HCEC 1CT (cell line): ENCODE data around the gene CHADL.

Experiments
- DNase-seq: peaks from one replicate; pipeline ENCODE4 v3.0.0-alpha.2; 2017

The CHADL gene

DNA sequence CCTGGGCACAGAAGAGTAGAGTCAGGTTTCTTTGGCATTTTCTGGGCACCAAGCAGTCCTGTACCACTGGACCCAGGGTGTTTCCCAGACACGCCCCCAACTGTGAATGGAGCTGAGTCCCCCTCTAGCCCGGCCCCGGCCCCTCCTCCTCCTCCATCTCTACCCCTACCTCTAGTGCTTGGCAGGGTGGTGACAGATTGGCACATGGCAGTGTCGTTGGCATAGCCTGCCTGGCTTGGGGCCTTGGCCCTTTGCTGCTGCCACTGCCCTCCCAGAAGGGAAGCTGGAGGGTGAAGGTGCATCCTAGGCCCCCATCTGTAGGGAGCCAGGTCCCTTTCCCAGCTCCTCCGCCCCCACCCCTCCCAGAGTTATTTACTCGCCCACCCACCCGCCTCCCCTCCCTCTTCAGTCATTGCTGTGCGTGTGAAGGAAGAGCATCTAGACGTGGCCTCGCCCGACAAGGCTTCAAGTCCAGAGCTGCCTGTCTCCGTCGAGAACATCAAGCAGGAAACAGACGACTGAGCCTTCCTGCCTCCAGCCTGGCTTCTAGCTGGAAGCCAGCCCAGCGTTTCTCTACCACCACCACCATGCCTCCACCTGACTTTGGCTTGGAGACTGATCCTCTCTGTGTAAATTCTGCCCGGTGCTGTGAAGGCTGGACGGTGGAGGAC, 10.9 kb downstream of the CHADL start:
- no peak for DNase-seq

GRCh38 chr22:41229215-41229614, 11.5 kb downstream of the CHADL start:
- DNase-seq = no peak

- DNase-seq = no peak
Measured at GRCh38 chr22:41226723-41227655, 13.7 kb downstream of the CHADL start.

DNA sequence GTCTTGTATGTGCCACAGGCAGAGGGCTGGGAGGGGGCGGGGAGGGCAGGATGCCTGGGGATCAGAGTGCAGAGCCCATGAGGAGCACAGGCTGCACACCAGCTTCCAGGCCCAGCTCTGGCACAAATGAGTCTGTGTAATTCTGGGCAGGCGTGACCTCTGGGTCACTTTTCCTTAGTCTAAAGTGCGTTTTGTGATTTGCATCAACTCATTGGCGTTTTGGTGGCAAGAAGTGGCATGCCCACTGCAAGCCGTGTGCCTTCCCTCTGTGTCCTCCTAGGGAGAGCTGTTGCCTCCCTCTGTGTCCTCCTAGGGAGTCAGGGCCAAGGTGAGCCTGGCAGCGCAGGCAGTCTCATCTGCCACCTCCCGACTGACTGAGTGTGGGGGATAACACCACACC, 17.2 kb downstream of the CHADL start:
- no peak for DNase-seq

- no peak for DNase-seq
Measured at GRCh38 chr22:41222846-41223507, 17.8 kb downstream of the CHADL start.

DNA sequence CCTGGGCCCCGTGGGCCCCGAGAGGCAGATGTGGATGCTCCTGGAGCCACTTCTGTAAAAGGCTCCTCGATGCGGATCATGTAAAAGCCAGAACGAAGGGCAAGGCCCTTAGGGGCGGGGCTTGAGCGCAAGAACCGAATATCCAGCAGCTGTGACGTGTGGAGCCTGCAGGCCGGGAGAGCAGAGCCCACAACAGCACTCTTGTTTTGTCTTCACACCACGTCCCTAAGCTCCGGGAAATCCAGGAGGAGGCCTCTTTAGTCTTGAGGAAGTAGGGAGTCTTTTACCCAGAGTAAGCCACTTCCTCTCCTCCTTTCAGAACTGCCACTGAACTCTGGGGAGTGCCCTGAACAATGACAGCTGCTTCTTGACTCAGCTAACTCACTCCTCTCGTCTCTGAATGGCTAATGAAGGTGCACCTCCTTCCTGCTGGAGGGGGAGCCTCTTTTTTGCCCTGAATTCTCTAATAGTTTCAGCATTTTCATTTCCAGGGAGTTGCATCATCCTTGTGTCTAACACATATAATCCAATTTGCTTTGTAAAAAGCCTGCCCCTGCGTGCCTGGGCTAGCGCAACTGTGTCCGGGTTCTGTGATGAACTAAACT, 23.1 kb downstream of the CHADL start:
- peak; percentile 72 for DNase-seq

- no peak for DNase-seq
Measured at GRCh38 chr22:41216984-41217383, 23.7 kb downstream of the CHADL start.

DNA sequence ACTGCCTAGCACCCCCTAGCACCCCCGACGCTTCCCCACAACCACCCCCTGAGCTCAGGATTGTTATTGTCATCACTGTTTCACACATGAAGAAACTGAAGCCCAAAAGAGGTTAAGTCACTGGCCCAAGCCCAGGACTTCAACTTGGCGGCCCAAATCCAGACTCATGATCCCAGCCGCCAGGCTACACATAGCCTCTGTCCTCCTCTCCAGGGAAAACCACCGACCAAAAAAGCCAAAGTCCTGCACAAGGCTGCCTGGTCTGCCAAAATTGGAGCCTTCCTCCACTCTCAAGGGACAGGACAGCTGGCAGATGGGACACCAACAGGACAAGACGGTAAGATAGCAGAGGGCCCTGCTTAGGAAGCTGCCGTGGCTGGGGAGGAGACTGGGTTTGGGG, 24.8 kb downstream of the CHADL start:
- DNase-seq = no peak

DNA sequence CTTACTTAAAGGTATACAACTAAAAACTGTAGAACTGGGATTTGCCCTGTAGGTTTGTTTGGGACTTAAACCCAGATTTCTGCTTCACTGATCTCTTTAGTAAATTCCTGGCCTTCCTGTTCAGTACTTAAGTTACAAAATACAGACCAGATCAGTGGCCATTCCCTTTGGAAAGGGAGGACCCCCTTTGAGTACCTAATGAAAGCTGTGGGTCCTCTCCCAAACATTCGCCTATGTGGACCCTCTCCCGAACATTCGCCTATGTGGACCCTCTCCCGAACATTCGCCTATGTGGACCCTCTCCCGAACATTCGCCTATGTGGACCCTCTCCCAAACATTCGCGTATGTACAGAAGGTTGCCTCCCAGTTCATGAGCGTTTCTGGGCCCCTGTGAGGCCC, 25.3 kb downstream of the CHADL start:
- DNase-seq = no peak

DNA sequence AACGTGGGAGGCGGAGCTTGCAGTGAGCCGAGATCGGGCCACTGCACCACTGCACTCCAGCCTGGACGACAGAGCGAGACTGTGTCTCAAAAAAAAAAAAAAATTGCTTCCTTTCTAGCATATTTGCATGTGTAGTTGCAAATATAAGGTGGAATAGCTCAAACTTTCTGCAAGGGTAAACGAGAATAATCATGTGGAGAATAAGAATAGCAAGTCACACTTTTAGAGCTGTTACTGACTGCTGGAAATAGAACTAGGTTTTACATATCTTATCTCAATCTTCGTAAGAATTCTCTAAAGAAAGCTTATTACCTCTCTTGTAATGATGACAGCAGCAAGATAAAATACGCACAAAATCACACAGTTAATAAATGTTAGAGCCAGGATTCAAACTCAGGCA, 34.0 kb downstream of the CHADL start:
- DNase-seq = no peak

DNA sequence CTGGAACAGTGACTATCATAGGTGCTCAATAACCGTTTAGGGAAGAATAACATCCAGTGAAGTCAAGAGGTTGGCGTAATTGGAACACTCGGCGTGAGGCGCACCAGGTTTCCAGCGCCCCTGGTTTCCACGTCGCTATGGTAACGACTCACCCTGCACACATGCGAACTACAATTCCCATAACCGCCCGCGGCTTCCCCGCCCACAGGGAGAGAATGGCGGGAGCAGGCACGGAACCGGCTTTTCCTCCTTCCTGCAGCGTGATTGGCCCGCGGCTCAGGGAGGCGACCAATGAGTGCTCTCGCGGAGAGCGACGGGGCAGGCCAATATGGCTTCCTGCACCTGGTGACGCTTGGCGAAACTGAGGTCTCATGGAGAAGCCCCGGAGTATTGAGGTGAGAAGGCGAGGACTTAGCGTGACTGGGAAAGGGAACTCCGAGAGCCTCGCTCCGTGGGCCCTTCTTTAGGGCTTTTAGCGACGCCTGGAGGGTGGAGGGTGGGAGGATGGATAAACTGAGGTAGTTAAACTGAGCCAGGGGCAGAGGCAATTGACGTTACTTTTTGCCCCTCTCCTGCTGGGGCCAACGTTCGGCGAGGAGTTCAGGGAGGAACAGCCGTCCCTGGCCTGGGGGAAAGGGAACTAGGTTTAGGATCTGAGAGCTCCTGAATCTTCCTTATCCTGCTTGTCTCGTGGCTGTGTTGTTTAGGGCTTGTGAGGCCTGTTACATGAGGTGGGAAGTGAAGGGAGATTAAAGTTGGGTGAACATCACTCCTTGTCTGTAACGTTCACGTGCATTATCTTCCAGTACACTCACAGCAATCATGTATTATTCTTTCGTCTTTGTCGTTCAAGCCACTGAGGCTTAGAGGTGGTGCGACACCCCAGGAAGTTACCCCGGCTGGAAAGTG, 35.5 kb downstream of the CHADL start, which contains the start of gene L3MBTL2:
TSS of gene L3MBTL2 (plus strand) at position 321 of the 909 bp plus-strand sequence. CDS start at position 372, 51 bp downstream.
- DNase-seq = peak; percentile 91

DNA sequence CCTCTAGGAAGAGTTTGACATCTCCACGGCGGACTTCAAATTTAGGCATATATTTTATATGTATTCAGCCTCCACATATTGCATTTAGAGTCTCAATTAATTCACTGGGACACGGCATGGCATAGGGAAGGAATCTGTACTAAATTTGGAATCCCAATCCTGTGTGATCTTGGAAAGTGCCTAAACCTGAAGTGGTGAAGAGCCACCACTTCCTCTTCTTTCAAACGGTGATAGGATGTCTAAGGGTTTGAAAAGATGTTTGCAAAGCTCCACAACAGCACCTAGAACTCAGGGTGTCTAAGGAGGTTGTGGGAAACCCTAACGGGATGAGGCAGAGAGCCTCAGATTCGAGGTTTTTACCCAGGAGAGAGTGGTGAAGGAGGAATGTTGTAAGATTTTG, 36.7 kb downstream of the CHADL start:
- no peak for DNase-seq

- DNase-seq = no peak
Measured at GRCh38 chr22:41203118-41203517, 37.6 kb downstream of the CHADL start.

GRCh38 chr22:41201141-41201540, 39.6 kb downstream of the CHADL start:
- no peak for DNase-seq

DNA sequence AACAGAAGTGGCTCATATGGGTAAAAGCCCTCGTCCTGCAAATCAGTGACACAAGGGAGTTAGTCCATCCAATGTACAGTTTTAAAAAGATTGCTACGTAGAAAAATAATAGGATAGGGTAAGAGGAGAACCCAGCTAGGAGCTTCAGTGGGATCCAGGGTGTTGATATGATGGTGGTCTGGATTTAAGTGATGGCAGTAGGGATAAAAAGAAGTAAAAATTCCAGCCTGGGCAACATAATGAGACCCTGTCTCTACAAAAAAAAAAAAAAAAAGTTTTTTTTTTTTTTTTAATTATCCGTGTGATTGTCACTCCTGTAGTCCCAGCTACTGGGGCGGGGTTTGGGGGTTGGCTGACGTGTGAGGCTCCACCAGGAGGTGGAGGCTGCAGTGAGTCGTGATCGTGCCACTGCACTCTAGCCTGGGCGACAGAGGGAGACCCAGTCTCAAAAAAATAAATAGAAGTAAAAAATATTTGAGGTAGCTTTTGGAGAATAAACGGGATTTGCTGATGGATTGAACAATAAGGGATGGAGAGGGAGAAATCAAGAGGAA, 42.6 kb downstream of the CHADL start:
- DNase-seq = peak; percentile 21

DNA sequence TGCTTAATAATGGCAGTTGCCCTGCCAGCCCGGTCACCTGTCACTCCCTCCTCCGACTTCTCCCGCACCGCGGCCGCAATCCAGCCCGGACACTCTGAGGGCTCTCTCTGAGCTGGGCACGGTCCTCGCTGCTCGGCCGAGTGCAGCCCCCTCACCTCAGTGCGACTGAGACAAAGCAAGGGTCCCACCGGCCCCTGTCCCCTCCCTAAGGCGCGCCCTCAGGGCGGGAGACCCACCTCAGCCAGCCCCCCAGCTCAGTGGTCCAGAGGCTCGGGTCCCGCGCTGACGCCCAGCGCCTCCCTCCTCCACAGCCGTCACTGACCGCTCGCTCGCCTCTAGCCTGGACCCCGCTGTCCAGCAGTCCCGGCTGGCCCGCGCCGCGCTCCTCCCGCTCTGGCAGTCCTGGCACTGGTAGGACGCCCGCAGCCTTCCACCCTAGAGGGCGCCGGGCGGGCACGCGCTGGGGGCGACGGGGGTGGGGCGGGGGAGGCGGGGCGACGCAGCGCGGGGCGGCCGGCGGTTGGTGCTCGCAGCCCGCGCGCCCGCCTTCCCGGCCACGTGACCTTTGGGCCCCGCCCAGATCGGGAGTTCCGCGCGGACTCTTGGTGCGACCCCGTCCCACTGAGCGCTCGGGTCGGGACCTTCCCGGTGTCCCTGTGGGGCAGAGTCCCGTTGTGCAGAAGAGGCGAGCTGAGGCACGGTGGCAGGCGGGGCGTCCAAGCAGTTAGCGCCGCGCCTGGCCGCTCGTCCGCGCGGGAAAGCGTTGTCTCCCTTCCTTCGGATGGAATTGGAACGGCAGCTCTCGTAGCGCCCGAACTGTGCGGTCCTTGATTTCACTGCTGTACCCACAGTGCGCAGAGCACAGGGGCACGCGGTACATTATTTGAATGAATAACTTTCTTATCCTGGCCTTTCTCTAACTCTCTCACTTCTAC, 43.4 kb downstream of the CHADL start:
- DNase-seq = peak; percentile 55

GRCh38 chr22:41193829-41194228, 46.9 kb downstream of the CHADL start:
- no peak for DNase-seq

DNA sequence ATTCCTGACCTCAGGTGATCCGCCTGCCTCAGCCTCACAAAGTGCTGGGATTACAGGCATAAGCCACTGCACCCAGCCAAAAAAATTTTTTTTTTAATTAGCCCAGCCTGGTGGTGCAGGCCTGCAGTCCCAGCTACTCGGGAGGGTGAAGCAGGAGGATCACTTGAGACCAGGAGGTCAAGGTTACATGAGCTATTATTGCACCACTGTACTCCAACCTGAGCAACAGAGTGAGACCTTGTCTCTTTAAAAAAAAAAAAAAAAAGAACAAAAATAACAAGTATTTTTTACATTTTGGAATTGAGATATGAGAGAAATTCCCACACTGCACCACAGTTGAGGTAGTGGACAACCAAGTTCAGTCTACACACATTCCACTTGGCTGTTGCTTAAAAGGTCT, 49.3 kb downstream of the CHADL start:
- DNase-seq = no peak

DNA sequence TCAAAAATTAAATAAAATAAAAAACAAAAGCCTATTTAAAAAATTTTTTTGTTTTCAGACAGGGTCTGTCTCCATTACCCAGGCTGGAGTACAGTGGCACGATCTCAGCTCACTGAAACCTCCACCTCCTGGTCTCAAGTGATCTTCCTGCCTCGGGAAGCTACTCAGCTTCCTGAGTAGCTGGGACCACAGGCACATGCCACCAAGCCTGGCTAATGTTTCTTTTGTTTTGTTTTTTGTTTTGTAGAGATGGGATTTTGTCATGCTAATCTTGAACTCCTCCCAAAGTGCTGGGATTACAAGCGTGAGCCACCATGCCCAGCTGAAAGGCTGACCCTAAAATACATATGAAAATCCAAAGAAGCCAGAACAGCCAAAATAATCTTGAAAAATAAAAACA, 56.1 kb downstream of the CHADL start:
- no peak for DNase-seq
